ENCODE measurements around the gene G3BP2.
A peak's percentile ranks its signal among the peaks of the same experiment; 100 is the strongest.
"Not testable (repeated sequence)": the region's sequence is repeated elsewhere in the genome, so short reads cannot be mapped to it uniquely, and the experiment has no call there.

The G3BP2 gene

GRCh38 chr4:75672461-75673026 lies 667 bp downstream of the G3BP2 start:
- DNase-seq (ENCODE audit: low read depth): peak; percentile 52
- no peak for TF ChIP-seq CTCF (IDR thresholded peaks at IDR 0.05; ENCODE audit: low read length, missing control alignments)
- H3K4me3 ChIP-seq (replicated peaks; ENCODE audit: low read depth, low read length): peak overlapping the region; percentile 84

- DNase-seq (ENCODE audit: low read depth): peak; percentile 16
- TF ChIP-seq CTCF (IDR thresholded peaks at IDR 0.05; ENCODE audit: low read length, missing control alignments): no peak
- H3K4me3 ChIP-seq (replicated peaks; ENCODE audit: low read depth, low read length): peak overlapping the region; percentile 84
Measured at GRCh38 chr4:75671802-75672421, 1.3 kb downstream of the G3BP2 start.

- H3K4me3 ChIP-seq (replicated peaks; ENCODE audit: low read depth, low read length): no peak overlapping the region
- no peak for DNase-seq (ENCODE audit: low read depth)
- no peak for TF ChIP-seq CTCF (IDR thresholded peaks at IDR 0.05; ENCODE audit: low read length, missing control alignments)
Measured at GRCh38 chr4:75668596-75668995, 4.6 kb downstream of the G3BP2 start.

GRCh38 chr4:75667636-75668035 lies 5.6 kb downstream of the G3BP2 start:
- H3K4me3 ChIP-seq (replicated peaks; ENCODE audit: low read depth, low read length); DNase-seq (ENCODE audit: low read depth): not testable (repeated sequence)

GRCh38 chr4:75666299-75666698 lies 6.9 kb downstream of the G3BP2 start:
- no peak for TF ChIP-seq CTCF (IDR thresholded peaks at IDR 0.05; ENCODE audit: low read length, missing control alignments)
- H3K4me3 ChIP-seq (replicated peaks; ENCODE audit: low read depth, low read length): no peak overlapping the region

GRCh38 chr4:75664604-75665003 lies 8.6 kb downstream of the G3BP2 start:
- not testable (repeated sequence) for DNase-seq (ENCODE audit: low read depth); H3K4me3 ChIP-seq (replicated peaks; ENCODE audit: low read depth, low read length)

More at GRCh38 chr4:75666299-75666698, 6.9 kb downstream of the G3BP2 start:
- DNase-seq (ENCODE audit: low read depth): no peak

GRCh38 chr4:75662626-75663025 lies 10.6 kb downstream of the G3BP2 start:
- TF ChIP-seq CTCF (IDR thresholded peaks at IDR 0.05; ENCODE audit: low read length, missing control alignments): no peak
- no peak for DNase-seq (ENCODE audit: low read depth)
- H3K4me3 ChIP-seq (replicated peaks; ENCODE audit: low read depth, low read length): no peak overlapping the region

- DNase-seq (ENCODE audit: low read depth): no peak
- no peak overlapping the region for H3K4me3 ChIP-seq (replicated peaks; ENCODE audit: low read depth, low read length)
- TF ChIP-seq CTCF (IDR thresholded peaks at IDR 0.05; ENCODE audit: low read length, missing control alignments): no peak
Measured at GRCh38 chr4:75660491-75660890, 12.7 kb downstream of the G3BP2 start.
